IMR-90 (cell line): ENCODE measurements around the gene CNGB1.

Source experiments
- BHLHE40 ChIP-seq: fragments of 150-350 bp; IDR thresholded peaks from 2 replicates; pipeline ENCODE4 v1.6.1; 2016; ENCODE audit warnings: mild to moderate bottlenecking, low read depth, low read length
- CHD1 ChIP-seq: IDR thresholded peaks from 2 replicates; pipeline ENCODE4 v1.6.1; 2012; ENCODE audit warnings: low read depth, low read length, improper control_type of control experiment
- CTCF ChIP-seq: conservative IDR thresholded peaks from 2 replicates; pipeline ENCODE4 v1.5.1; 2012; ENCODE audit warnings: mild to moderate bottlenecking, low read depth, low read length, improper control_type of control experiment
- ELK1 ChIP-seq: fragments of 150-350 bp; IDR thresholded peaks from 2 replicates; pipeline ENCODE4 v1.6.1; 2016; ENCODE audit warnings: low read depth, mild to moderate bottlenecking, low read length, moderate library complexity, borderline replicate concordance
- FOS ChIP-seq: fragments of 150-350 bp; IDR thresholded peaks from 2 replicates; pipeline ENCODE4 v1.6.1; 2016; ENCODE audit warnings: low read depth, low read length
- MXI1 ChIP-seq: IDR thresholded peaks from 2 replicates; pipeline ENCODE4 v1.6.1; 2012; ENCODE audit warnings: low read depth, mild to moderate bottlenecking, low read length, moderate library complexity, borderline replicate concordance
- POLR2A ChIP-seq: IDR thresholded peaks from 2 replicates; pipeline ENCODE4 v1.6.1; 2012; ENCODE audit warnings: mild to moderate bottlenecking, low read depth, low read length
- RAD21 ChIP-seq: IDR thresholded peaks from 2 replicates; pipeline ENCODE4 v1.6.1; 2012; ENCODE audit warnings: low read length, improper control_type of control experiment
- RFX5 ChIP-seq: IDR thresholded peaks from 2 replicates; pipeline ENCODE4 v1.8.0; 2012; ENCODE audit warnings: low read depth, mild to moderate bottlenecking, low read length, moderate library complexity
- SMC3 ChIP-seq: fragments of 150-350 bp; IDR thresholded peaks from 2 replicates; pipeline ENCODE4 v1.6.1; 2016; ENCODE audit warnings: low read depth, mild to moderate bottlenecking, antibody characterized with exemption, low read length, moderate library complexity

- TF ChIP-seq MXI1 (no peak), FOS (no peak), CHD1 (no peak), POLR2A (no peak), SMC3 (no peak), RFX5 (no peak), RAD21 (no peak), CTCF (no peak), ELK1 (no peak), BHLHE40 (no peak)
These were observed 31.5 kb upstream of the CNGB1 start for GRCh38 chr16:58002416-58002800.
